ENCODE results near the gene PTPRT.

- TF ChIP-seq, protein P1, sequence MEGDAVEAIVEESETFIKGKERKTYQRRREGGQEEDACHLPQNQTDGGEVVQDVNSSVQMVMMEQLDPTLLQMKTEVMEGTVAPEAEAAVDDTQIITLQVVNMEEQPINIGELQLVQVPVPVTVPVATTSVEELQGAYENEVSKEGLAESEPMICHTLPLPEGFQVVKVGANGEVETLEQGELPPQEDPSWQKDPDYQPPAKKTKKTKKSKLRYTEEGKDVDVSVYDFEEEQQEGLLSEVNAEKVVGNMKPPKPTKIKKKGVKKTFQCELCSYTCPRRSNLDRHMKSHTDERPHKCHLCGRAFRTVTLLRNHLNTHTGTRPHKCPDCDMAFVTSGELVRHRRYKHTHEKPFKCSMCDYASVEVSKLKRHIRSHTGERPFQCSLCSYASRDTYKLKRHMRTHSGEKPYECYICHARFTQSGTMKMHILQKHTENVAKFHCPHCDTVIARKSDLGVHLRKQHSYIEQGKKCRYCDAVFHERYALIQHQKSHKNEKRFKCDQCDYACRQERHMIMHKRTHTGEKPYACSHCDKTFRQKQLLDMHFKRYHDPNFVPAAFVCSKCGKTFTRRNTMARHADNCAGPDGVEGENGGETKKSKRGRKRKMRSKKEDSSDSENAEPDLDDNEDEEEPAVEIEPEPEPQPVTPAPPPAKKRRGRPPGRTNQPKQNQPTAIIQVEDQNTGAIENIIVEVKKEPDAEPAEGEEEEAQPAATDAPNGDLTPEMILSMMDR (IDR thresholded peaks at IDR 0.05): no peak
- no peak for TF ChIP-seq ZFX (IDR thresholded peaks at IDR 0.05; ENCODE audit: borderline replicate concordance)
Measured at GRCh38 chr20:43190332-43190953, 737 bp upstream of the PTPRT start.

All from 22Rv1 (cell line).